GM21529 (cell line): ENCODE results near the gene PRR36.

ENCODE experiments used
- ATAC-seq: cut with Tn5 transposase; IDR thresholded peaks from one replicate; pipeline ENCODE4 v1.9.1; 2021; ENCODE audit not compliant: unreplicated experiment

PRR36 gene

GRCh38 chr19:7873304-7874075, 700 bp downstream of the PRR36 start:
- ATAC-seq, result no peak

- no peak for ATAC-seq
These were observed 1.6 kb downstream of the PRR36 start for GRCh38 chr19:7872306-7873204.

- ATAC-seq, result no peak
These were observed 2.5 kb downstream of the PRR36 start for GRCh38 chr19:7871437-7872305.

- no peak for ATAC-seq
These were observed 3.4 kb downstream of the PRR36 start for GRCh38 chr19:7870571-7871436.

- ATAC-seq, result no peak
These were observed 4.2 kb downstream of the PRR36 start for GRCh38 chr19:7869910-7870511.

GRCh38 chr19:7869453-7869909, 4.7 kb downstream of the PRR36 start:
- peak; percentile 43 for ATAC-seq

GRCh38 chr19:7868671-7869452, 5.3 kb downstream of the PRR36 start:
- peak; percentile 49 for ATAC-seq

GRCh38 chr19:7868326-7868670, 5.9 kb downstream of the PRR36 start:
- ATAC-seq, result no peak

- ATAC-seq, result no peak
These were observed 6.9 kb downstream of the PRR36 start for GRCh38 chr19:7867092-7867844.

- no peak for ATAC-seq
These were observed 7.6 kb downstream of the PRR36 start for GRCh38 chr19:7866399-7867091.

GRCh38 chr19:7865262-7865911, 8.8 kb downstream of the PRR36 start:
- no peak for ATAC-seq

- ATAC-seq, result no peak
These were observed 9.5 kb downstream of the PRR36 start for GRCh38 chr19:7864690-7865074.

GRCh38 chr19:7863971-7864689, 10.1 kb downstream of the PRR36 start:
- ATAC-seq, result no peak

GRCh38 chr19:7863157-7863970, 10.8 kb downstream of the PRR36 start:
- no peak for ATAC-seq

- no peak for ATAC-seq
These were observed 11.7 kb downstream of the PRR36 start for GRCh38 chr19:7862413-7862951.
